ENCODE measurements around the gene ZNF516. TPM values are rescaled to one million over a fixed set of nuclear protein-coding genes. Genes with fewer than 3 reads are reported as not detected.

Gene ZNF516
- total RNA-seq, 1 donor from 2014 or later, result 83.2 TPM

DNA sequence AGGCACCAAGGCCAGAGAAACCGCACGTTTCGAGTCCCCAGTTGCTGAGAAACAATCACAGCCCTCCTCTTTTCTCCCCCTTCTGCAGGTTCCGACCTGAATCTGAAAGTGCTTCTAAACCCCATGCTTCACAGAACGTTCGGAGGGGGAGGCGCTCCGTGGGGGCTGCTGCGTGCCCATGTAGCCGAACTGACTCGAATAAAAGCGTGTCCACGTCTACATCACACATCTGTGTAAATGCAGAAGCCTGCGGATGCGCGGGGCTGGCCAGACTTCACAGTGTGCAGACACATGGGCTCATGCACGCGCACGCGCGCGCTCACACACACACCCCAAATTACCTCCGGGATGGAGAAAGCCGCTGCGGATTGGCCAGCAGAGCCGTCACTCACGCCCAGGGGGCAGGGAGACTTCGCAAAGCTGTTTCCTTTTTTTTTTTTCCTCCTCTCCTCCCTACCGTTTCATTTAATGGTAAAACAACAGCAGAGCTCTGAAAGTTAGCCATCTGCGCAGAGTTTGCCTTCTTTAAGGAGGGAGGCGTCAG, 2.3 kb downstream of the ZNF516 start:
- H3K27ac Mint-ChIP-seq (ENCODE audit: unreplicated experiment), result peak overlapping the region; percentile 97
- H3K27me3 Mint-ChIP-seq (ENCODE audit: unreplicated experiment), result peaks cover 37% of the 10 kb centered on the region
- H3K9me3 Mint-ChIP-seq (ENCODE audit: unreplicated experiment), result no peaks in the 10 kb centered on the region
- TF ChIP-seq CTCF (IDR thresholded peaks at IDR 0.05; ENCODE audit: unreplicated experiment), result no peak
- peaks cover 10% of the 10 kb centered on the region for H3K36me3 Mint-ChIP-seq (ENCODE audit: low read depth, unreplicated experiment)
- H3K4me1 Mint-ChIP-seq (ENCODE audit: unreplicated experiment), result peaks cover 39% of the 10 kb centered on the region
- DNase-seq (ENCODE audit: low spot score), result peak; percentile 100
- peak overlapping the region; percentile 95 for H3K4me3 Mint-ChIP-seq (ENCODE audit: unreplicated experiment)

DNA sequence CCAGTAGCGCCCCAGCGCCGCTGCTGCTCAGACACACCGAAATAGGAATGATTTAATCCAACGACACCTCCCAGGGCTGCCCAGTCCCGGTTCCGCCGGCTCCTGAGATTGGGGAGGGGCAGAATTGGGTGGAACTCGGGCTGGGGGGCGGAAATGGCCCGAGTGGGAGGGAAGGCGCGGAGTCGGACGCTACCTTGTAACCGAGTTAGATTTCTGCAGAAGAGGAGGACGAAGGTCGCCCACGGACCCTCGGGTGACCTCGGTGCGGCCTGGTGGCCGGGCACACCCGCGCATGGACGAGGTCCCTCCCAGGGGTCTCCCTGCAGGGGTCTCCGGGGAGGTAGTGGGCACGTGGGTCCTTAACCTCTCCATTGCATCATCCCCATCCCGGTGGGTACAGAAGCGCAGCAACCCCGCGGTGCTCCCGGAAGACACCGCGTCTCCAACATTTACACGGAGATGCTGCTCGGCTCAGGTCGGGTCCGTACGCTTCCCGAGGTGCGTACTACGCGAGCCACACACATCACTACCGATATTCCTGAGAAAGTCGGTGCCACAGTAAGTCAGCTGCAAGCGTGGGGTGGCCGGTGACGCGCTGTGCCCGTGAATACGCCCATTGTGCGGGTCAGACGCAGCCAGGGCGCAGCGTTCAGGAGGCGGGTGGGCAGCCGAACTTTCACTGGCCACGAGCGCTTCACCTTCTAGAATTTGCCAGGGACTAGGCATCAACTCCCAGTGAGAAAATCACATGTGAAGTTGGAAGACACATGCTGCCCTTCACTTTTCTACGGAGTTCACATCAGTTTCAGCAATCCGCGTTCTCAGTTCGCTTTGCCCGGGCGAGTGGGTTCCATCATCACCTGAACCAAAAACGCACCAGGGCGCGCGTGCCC, 3.0 kb downstream of the ZNF516 start:
- H3K27me3 Mint-ChIP-seq (ENCODE audit: unreplicated experiment), result peaks cover 34% of the 10 kb centered on the region
- H3K27ac Mint-ChIP-seq (ENCODE audit: unreplicated experiment), result peak overlapping the region; percentile 97
- DNase-seq (ENCODE audit: low spot score), result peak; percentile 34
- peaks cover 39% of the 10 kb centered on the region for H3K4me1 Mint-ChIP-seq (ENCODE audit: unreplicated experiment)
- no peaks in the 10 kb centered on the region for H3K9me3 Mint-ChIP-seq (ENCODE audit: unreplicated experiment)
- peak overlapping the region; percentile 95 for H3K4me3 Mint-ChIP-seq (ENCODE audit: unreplicated experiment)
- no peak for TF ChIP-seq CTCF (IDR thresholded peaks at IDR 0.05; ENCODE audit: unreplicated experiment)
- H3K36me3 Mint-ChIP-seq (ENCODE audit: low read depth, unreplicated experiment), result peaks cover 10% of the 10 kb centered on the region

GRCh38 chr18:76491473-76491775, 3.6 kb downstream of the ZNF516 start:
- no peak for TF ChIP-seq CTCF (IDR thresholded peaks at IDR 0.05; ENCODE audit: unreplicated experiment)
- H3K36me3 Mint-ChIP-seq (ENCODE audit: low read depth, unreplicated experiment), result peaks cover 10% of the 10 kb centered on the region
- peaks cover 42% of the 10 kb centered on the region for H3K4me1 Mint-ChIP-seq (ENCODE audit: unreplicated experiment)
- H3K4me3 Mint-ChIP-seq (ENCODE audit: unreplicated experiment), result peak overlapping the region; percentile 87
- peaks cover 28% of the 10 kb centered on the region for H3K27me3 Mint-ChIP-seq (ENCODE audit: unreplicated experiment)
- H3K9me3 Mint-ChIP-seq (ENCODE audit: unreplicated experiment), result no peaks in the 10 kb centered on the region
- DNase-seq (ENCODE audit: low spot score), result peak; percentile 67
- no peak overlapping the region for H3K27ac Mint-ChIP-seq (ENCODE audit: unreplicated experiment)

DNA sequence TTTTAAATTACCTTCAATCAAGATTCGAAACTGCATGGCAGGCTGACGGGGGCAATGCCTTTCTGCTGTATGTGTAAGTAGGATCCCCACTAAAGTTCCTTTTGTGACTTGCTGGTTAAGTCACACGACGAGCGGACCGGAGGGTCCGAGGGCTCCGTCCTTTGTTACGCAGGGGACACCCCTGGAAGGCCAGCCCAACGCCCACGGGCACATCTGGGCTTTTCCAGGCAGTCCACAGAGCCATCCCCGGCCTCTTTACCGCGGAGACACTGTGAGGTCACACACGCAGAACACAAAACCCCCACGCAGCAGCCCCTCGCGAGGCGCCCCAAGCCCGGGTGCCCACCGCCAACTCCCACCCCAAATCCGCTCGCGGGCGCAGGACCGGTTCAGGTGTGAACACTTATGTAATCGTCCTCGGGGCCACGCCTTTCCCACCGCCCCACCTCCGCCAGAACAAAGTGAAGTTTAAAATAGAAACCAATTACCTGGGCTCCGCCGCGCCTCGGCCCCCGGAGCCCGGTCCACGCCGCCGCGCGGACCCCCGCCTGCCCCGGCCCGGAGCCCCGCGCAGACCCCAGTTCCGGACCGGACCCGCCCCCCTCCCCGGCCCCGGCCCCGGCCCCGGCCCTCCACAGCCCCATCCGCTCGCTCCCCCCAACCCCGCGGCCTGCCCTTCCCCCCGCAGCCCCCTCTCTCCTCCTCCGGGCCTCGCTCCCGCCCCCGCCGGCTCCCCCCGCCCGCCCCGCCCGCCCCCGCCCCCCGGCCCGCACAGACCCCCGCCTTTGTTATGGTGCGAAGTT, 4.2 kb downstream of the ZNF516 start:
- peak overlapping the region; percentile 88 for H3K27ac Mint-ChIP-seq (ENCODE audit: unreplicated experiment)
- no peaks in the 10 kb centered on the region for H3K9me3 Mint-ChIP-seq (ENCODE audit: unreplicated experiment)
- peaks cover 27% of the 10 kb centered on the region for H3K27me3 Mint-ChIP-seq (ENCODE audit: unreplicated experiment)
- H3K4me1 Mint-ChIP-seq (ENCODE audit: unreplicated experiment), result peaks cover 45% of the 10 kb centered on the region
- H3K36me3 Mint-ChIP-seq (ENCODE audit: low read depth, unreplicated experiment), result peaks cover 10% of the 10 kb centered on the region
- DNase-seq (ENCODE audit: low spot score), result no peak
- H3K4me3 Mint-ChIP-seq (ENCODE audit: unreplicated experiment), result peak overlapping the region; percentile 98
- no peak for TF ChIP-seq CTCF (IDR thresholded peaks at IDR 0.05; ENCODE audit: unreplicated experiment)
